Measurements from ENCODE around the gene NT5DC4. TPM values are rescaled to one million over a fixed set of nuclear protein-coding genes. Genes with fewer than 3 reads are reported as not detected.

NT5DC4 gene
- total RNA-seq, 2 experiments from 2014 or later, result not detected

GRCh38 chr2:112687522-112687921, 33.3 kb upstream of the NT5DC4 start:
- no peak for DNase-seq (ENCODE audit: low spot score)
- Histone ChIP-seq H3K36me3 (ENCODE audit: insufficient read depth, low read length) (no peaks in the 10 kb centered on the region), H3K4me3 (ENCODE audit: low read depth, low read length, poor library complexity, severe bottlenecking) (no peak overlapping the region), H3K4me1 (ENCODE audit: insufficient read depth, low read length, poor library complexity, severe bottlenecking) (peaks cover 39% of the 10 kb centered on the region), H4K20me1 (ENCODE audit: insufficient read depth, low read length) (no peaks in the 10 kb centered on the region), H3K4me2 (ENCODE audit: low read length) (no peak overlapping the region), H3K79me2 (ENCODE audit: insufficient read depth, low read depth, low read length) (no peaks in the 10 kb centered on the region), H3K9me2 (ENCODE audit: insufficient read depth, low read length) (no peaks in the 10 kb centered on the region), H2AFZ (ENCODE audit: low read length) (no peak overlapping the region), H3K27ac (ENCODE audit: low read depth, low read length, poor library complexity, severe bottlenecking) (no peak overlapping the region), H3K9me3 (ENCODE audit: low read length) (no peaks in the 10 kb centered on the region)
- POLR2A ChIA-PET, result interaction anchor here (2.1 to 4.2 kb wide), 2 partner anchors 12 to 21 kb away, joined by 7 to 15 read pairs; no protein-coding TSS in a partner anchor
- CTCF ChIA-PET (ENCODE audit: unreplicated experiment), result no interaction called here
- intact Hi-C loops (cut with micrococcal nuclease; ENCODE audit: unreplicated experiment), result no loop called here
- BruUV-seq (replicated peaks), result no TSS peak
- no peak for TF ChIP-seq CTCF (conservative IDR thresholded peaks at IDR 0.05; ENCODE audit: low read length)
- no peak for TF ChIP-seq EZH2phosphoT487 (IDR thresholded peaks at IDR 0.05; ENCODE audit: borderline replicate concordance, low read depth, low read length)

- DNase-seq (ENCODE audit: low spot score), result no peak
- no peaks in the 10 kb centered on the region for H3K9me3 ChIP-seq (ENCODE audit: low read length)
- no peak overlapping the region for H3K27ac ChIP-seq (ENCODE audit: low read depth, low read length, poor library complexity, severe bottlenecking)
- POLR2A ChIA-PET, result no interaction called here
- H2AFZ ChIP-seq (ENCODE audit: low read length), result no peak overlapping the region
- no peaks in the 10 kb centered on the region for H3K79me2 ChIP-seq (ENCODE audit: insufficient read depth, low read depth, low read length)
- no TSS peak for BruUV-seq (replicated peaks)
- intact Hi-C loops (cut with micrococcal nuclease; ENCODE audit: unreplicated experiment), result no loop called here
- peaks cover 39% of the 10 kb centered on the region for H3K4me1 ChIP-seq (ENCODE audit: insufficient read depth, low read length, poor library complexity, severe bottlenecking)
- H3K36me3 ChIP-seq (ENCODE audit: insufficient read depth, low read length), result no peaks in the 10 kb centered on the region
- TF ChIP-seq CTCF (conservative IDR thresholded peaks at IDR 0.05; ENCODE audit: low read length) (no peak), EZH2phosphoT487 (IDR thresholded peaks at IDR 0.05; ENCODE audit: borderline replicate concordance, low read depth, low read length) (no peak)
- no peaks in the 10 kb centered on the region for H3K9me2 ChIP-seq (ENCODE audit: insufficient read depth, low read length)
- H4K20me1 ChIP-seq (ENCODE audit: insufficient read depth, low read length), result no peaks in the 10 kb centered on the region
- CTCF ChIA-PET (ENCODE audit: unreplicated experiment), result no interaction called here
- H3K4me3 ChIP-seq (ENCODE audit: low read depth, low read length, poor library complexity, severe bottlenecking), result no peak overlapping the region
- no peak overlapping the region for H3K4me2 ChIP-seq (ENCODE audit: low read length)
Measured at GRCh38 chr2:112688086-112688880, 32.5 kb upstream of the NT5DC4 start.

- Histone ChIP-seq H3K27ac (ENCODE audit: low read depth, low read length, poor library complexity, severe bottlenecking) (no peak overlapping the region), H4K20me1 (ENCODE audit: insufficient read depth, low read length) (no peaks in the 10 kb centered on the region), H3K9me3 (ENCODE audit: low read length) (no peaks in the 10 kb centered on the region), H3K9me2 (ENCODE audit: insufficient read depth, low read length) (no peaks in the 10 kb centered on the region), H3K4me2 (ENCODE audit: low read length) (peak overlapping the region; percentile 49; the same call in 1 of the 2 replicates), H3K79me2 (ENCODE audit: insufficient read depth, low read depth, low read length) (no peaks in the 10 kb centered on the region), H3K36me3 (ENCODE audit: insufficient read depth, low read length) (no peaks in the 10 kb centered on the region), H3K4me1 (ENCODE audit: insufficient read depth, low read length, poor library complexity, severe bottlenecking) (peaks cover 12% of the 10 kb centered on the region), H2AFZ (ENCODE audit: low read length) (peak overlapping the region; percentile 75), H3K4me3 (ENCODE audit: low read depth, low read length, poor library complexity, severe bottlenecking) (no peak overlapping the region)
- ChIA-PET CTCF (ENCODE audit: unreplicated experiment) (interaction anchor here (1.2 kb wide), 1 partner anchor 34 kb away, joined by 3 read pairs; no protein-coding TSS in a partner anchor), POLR2A (interaction anchor here (0.6 to 1.1 kb wide), 2 partner anchors 13 to 20 kb away, joined by 3 to 4 read pairs; no protein-coding TSS in a partner anchor)
- BruUV-seq (replicated peaks), result no TSS peak
- intact Hi-C loops (cut with micrococcal nuclease; ENCODE audit: unreplicated experiment), result loop anchor here (1.0 to 5.0 kb wide), 3 partner anchors 36 to 65 kb away; no protein-coding TSS in a partner anchor
- TF ChIP-seq EZH2phosphoT487 (IDR thresholded peaks at IDR 0.05; ENCODE audit: borderline replicate concordance, low read depth, low read length), result no peak
- peak; percentile 80 for TF ChIP-seq CTCF (conservative IDR thresholded peaks at IDR 0.05; ENCODE audit: low read length)
- peak; percentile 76 for DNase-seq (ENCODE audit: low spot score)
Measured at GRCh38 chr2:112690853-112691401, 29.9 kb upstream of the NT5DC4 start.

All from OCI-LY7 (cell line).